ENCODE data around the gene LRRC56.

GRCh38 chr11:488992-489391 is 48.3 kb upstream of the LRRC56 start:
- TF ChIP-seq CTCF (conservative IDR thresholded peaks at IDR 0.05 in 1 of 2, IDR thresholded peaks at IDR 0.05 in 1 of 2; ENCODE audit: extremely low read depth in 1 of 2, insufficient read depth in 1 of 2, low read depth in 1 of 2, low read length in 2 of 2) (no peak), EZH2 (IDR thresholded peaks at IDR 0.05; ENCODE audit: borderline replicate concordance, low read length) (no peak)
